SK-N-SH treated with all-trans-retinoic acid at 6 μM for 48 hours (cell line): ENCODE measurements around the gene MYH6.

Experiments used
- ARNTL ChIP-seq: fragments of 450-650 bp; formaldehyde crosslinking; IDR thresholded peaks from 2 replicates; pipeline ENCODE4 v1.5.0; 2020; ENCODE audit warnings: low read depth, mild to moderate bottlenecking, moderate library complexity, borderline replicate concordance
- CREB5 ChIP-seq: fragments of 250-450 bp; sonication (Bioruptor Pico); IDR thresholded peaks from 2 replicates; pipeline ENCODE4 v1.5.1; 2020; ENCODE audit warnings: low read depth, mild to moderate bottlenecking, moderate library complexity
- GLIS3 ChIP-seq: fragments of 250-450 bp; sonication (Bioruptor Pico); IDR thresholded peaks from 2 replicates; pipeline ENCODE4 v1.5.0; 2020; ENCODE audit warnings: mild to moderate bottlenecking, moderate library complexity
- ISL1 ChIP-seq: fragments of 250-450 bp; sonication (Bioruptor Pico); IDR thresholded peaks from 2 replicates; pipeline ENCODE4 v2.1.2; 2022; ENCODE audit warnings: mild to moderate bottlenecking, moderate library complexity
- OSR1 ChIP-seq: fragments of 250-450 bp; sonication (Bioruptor Pico); IDR thresholded peaks from 2 replicates; pipeline ENCODE4 v1.8.0; 2022; ENCODE audit warnings: moderate library complexity, mild to moderate bottlenecking, inconsistent platforms
- PATZ1 ChIP-seq: fragments of 250-450 bp; sonication (Bioruptor Pico); IDR thresholded peaks from 2 replicates; pipeline ENCODE4 v1.8.0; 2020; ENCODE audit warnings: mild to moderate bottlenecking, moderate library complexity, borderline replicate concordance
- POU6F1 ChIP-seq: fragments of 250-450 bp; sonication (Bioruptor Pico); IDR thresholded peaks from 2 replicates; pipeline ENCODE4 v1.8.0; 2021; ENCODE audit warnings: low read depth, mild to moderate bottlenecking, moderate library complexity, borderline replicate concordance
- TOX ChIP-seq: fragments of 250-450 bp; sonication (Bioruptor Pico); IDR thresholded peaks from 2 replicates; pipeline ENCODE4 v1.8.0; 2021; ENCODE audit warnings: mild to moderate bottlenecking, moderate library complexity, borderline replicate concordance
- TSHZ2 ChIP-seq: fragments of 250-450 bp; sonication (Bioruptor Pico); IDR thresholded peaks from 2 replicates; pipeline ENCODE4 v1.5.0; 2020; ENCODE audit warnings: mild to moderate bottlenecking, moderate library complexity

- TF ChIP-seq POU6F1 (CRISPR knock-in tag): no peak
- TF ChIP-seq PATZ1 (CRISPR knock-in tag): no peak
- no peak for TF ChIP-seq GLIS3 (CRISPR knock-in tag)
- TF ChIP-seq CREB5 (CRISPR knock-in tag): no peak
- no peak for TF ChIP-seq ISL1 (CRISPR knock-in tag)
- no peak for TF ChIP-seq ARNTL
- no peak for TF ChIP-seq TOX
- TF ChIP-seq OSR1 (CRISPR knock-in tag): no peak
- no peak for TF ChIP-seq TSHZ2 (CRISPR knock-in tag)
Measured at GRCh38 chr14:23387916-23388882, 19.9 kb downstream of the MYH6 start.
